Sciatic nerve (tissue), 2 donors: ENCODE data around the gene LRRC36. TPM values are rescaled to one million over a fixed set of nuclear protein-coding genes. Genes with fewer than 3 reads are reported as not detected.
"Not testable (repeated sequence)": the region's sequence is repeated elsewhere in the genome, so short reads cannot be mapped to it uniquely, and the experiment has no call there.

Experiments used
- ATAC-seq: fragments of 200-7000 bp; cut with Tn5 transposase; one replicate; pipeline ENCODE4 v1.9.1; 2020; ENCODE audit warnings: mild to moderate bottlenecking, moderate library complexity
- DNase-seq: peaks from one replicate; pipeline ENCODE4 v3.0.0-alpha.2; 2020; ENCODE audit warnings: low spot score
- intact Hi-C: fragments of 100-400 bp; cut with DNase I; formaldehyde crosslinking; loops from one replicate; pipeline ENCODE4 v1.14.2; 2022
- total RNA-seq: library from RNA; stranded (reverse); fragmentation: NEBNext Ultra II Directional; extraction: Animal tissue kit (Norgen Biotek cat#: 25700); gene quantifications from one replicate; pipeline ENCODE4 v1.2.1, GENCODE V29; 2021
- donor health status: DM: no; HTN: no; CAD: no.
- donor health status: DM: no; HTN: no; CAD: no.

The LRRC36 gene
- total RNA-seq, 1 donor from 2014 or later, result 1.5 TPM

- intact Hi-C loops, result no loop called here
- DNase-seq, result no peak
- no peak for ATAC-seq
Observed at GRCh38 chr16:67336116-67336515, 9.5 kb downstream of the LRRC36 start.

- intact Hi-C loops, result no loop called here
- ATAC-seq (no peak), DNase-seq (no peak)
Observed at GRCh38 chr16:67336648-67337047, 10.0 kb downstream of the LRRC36 start.

GRCh38 chr16:67339453-67339852, 12.8 kb downstream of the LRRC36 start:
- intact Hi-C loops, result no loop called here
- DNase-seq, result no peak
- no peak for ATAC-seq

GRCh38 chr16:67341250-67341649, 14.6 kb downstream of the LRRC36 start:
- intact Hi-C loops, result no loop called here
- no peak for DNase-seq
- ATAC-seq, result no peak

GRCh38 chr16:67342616-67343015, 16.0 kb downstream of the LRRC36 start:
- ATAC-seq, result no peak
- intact Hi-C loops, result loop anchor here (2.0 kb wide), 1 partner anchor 50 kb away; no protein-coding TSS in a partner anchor
- DNase-seq, result no peak

- intact Hi-C loops, result no loop called here
- DNase-seq (no peak), ATAC-seq (no peak)
Observed at GRCh38 chr16:67345401-67345800, 18.8 kb downstream of the LRRC36 start.

- no peak for DNase-seq
- intact Hi-C loops, result no loop called here
- no peak for ATAC-seq
Observed at GRCh38 chr16:67346341-67346740, 19.7 kb downstream of the LRRC36 start.

GRCh38 chr16:67349172-67349571, 22.6 kb downstream of the LRRC36 start:
- no peak for ATAC-seq
- intact Hi-C loops, result no loop called here

GRCh38 chr16:67350324-67350723, 23.7 kb downstream of the LRRC36 start:
- intact Hi-C loops, result no loop called here
- no peak for ATAC-seq
- no peak for DNase-seq

More at GRCh38 chr16:67349172-67349571, 22.6 kb downstream of the LRRC36 start:
- no peak for DNase-seq

GRCh38 chr16:67352463-67352862, 25.8 kb downstream of the LRRC36 start:
- ATAC-seq, intact Hi-C loops: not testable (repeated sequence)

GRCh38 chr16:67356396-67356795, 29.8 kb downstream of the LRRC36 start:
- ATAC-seq, result no peak
- no peak for DNase-seq
- intact Hi-C loops, result no loop called here

More at GRCh38 chr16:67352463-67352862, 25.8 kb downstream of the LRRC36 start:
- not testable (repeated sequence) for DNase-seq

GRCh38 chr16:67357561-67357960, 30.9 kb downstream of the LRRC36 start:
- ATAC-seq, result no peak
- no peak for DNase-seq
- intact Hi-C loops, result no loop called here

- DNase-seq, intact Hi-C loops, ATAC-seq: not testable (repeated sequence)
Observed at GRCh38 chr16:67359540-67360269, 33.1 kb downstream of the LRRC36 start.

GRCh38 chr16:67361038-67361437, 34.4 kb downstream of the LRRC36 start:
- no peak for ATAC-seq
- no peak for DNase-seq
- intact Hi-C loops, result no loop called here

- no peak for DNase-seq
Observed at GRCh38 chr16:67364600-67365235, 38.1 kb downstream of the LRRC36 start.

GRCh38 chr16:67370661-67371060, 44.0 kb downstream of the LRRC36 start:
- no peak for ATAC-seq
- DNase-seq, result no peak
- intact Hi-C loops, result no loop called here

More at GRCh38 chr16:67364600-67365235, 38.1 kb downstream of the LRRC36 start:
- intact Hi-C loops, result no loop called here
- ATAC-seq, result no peak

- DNase-seq (no peak), ATAC-seq (peak; percentile 71)
- intact Hi-C loops, result no loop called here
Observed at GRCh38 chr16:67372664-67373063, 46.0 kb downstream of the LRRC36 start.

- ATAC-seq, intact Hi-C loops, DNase-seq: not testable (repeated sequence)
Observed at GRCh38 chr16:67376012-67376411, 49.4 kb downstream of the LRRC36 start.

- ATAC-seq, result no peak
- intact Hi-C loops, result no loop called here
Observed at GRCh38 chr16:67378642-67379041, 52.0 kb downstream of the LRRC36 start.

GRCh38 chr16:67383284-67383683, 56.7 kb downstream of the LRRC36 start:
- no peak for ATAC-seq
- DNase-seq, result no peak
- intact Hi-C loops, result no loop called here

More at GRCh38 chr16:67378642-67379041, 52.0 kb downstream of the LRRC36 start:
- DNase-seq, result no peak
